Transverse colon (tissue), 4 donors: Measurements from ENCODE around the gene CKS1B. TPM values are rescaled to one million over a fixed set of nuclear protein-coding genes. Genes with fewer than 3 reads are reported as not detected.

Source experiments
- DNase-seq: peaks from one replicate; pipeline ENCODE4 v3.0.0-alpha.2; 2019
- H3K27ac ChIP-seq, 4 donors: fragments of 200-600 bp; sonication (generic); 2 replicates each; pipeline ENCODE4 v1.5.1; 2016 to 2018; ENCODE audit warnings: inconsistent platforms in 4 of 4
- H3K27me3 ChIP-seq: fragments of 200-600 bp; sonication (generic); 2 replicates; pipeline ENCODE4 v1.5.1; 2017; ENCODE audit warnings: inconsistent platforms
- H3K36me3 ChIP-seq, 4 donors: fragments of 200-600 bp; sonication (generic); 2 replicates each; pipeline ENCODE4 v1.5.1; 2017 to 2019; ENCODE audit warnings: inconsistent platforms in 4 of 4
- H3K4me1 ChIP-seq, 4 donors: fragments of 200-600 bp; sonication (generic); 2 replicates each; pipeline ENCODE4 v1.5.1; 2017 to 2020; ENCODE audit warnings: inconsistent platforms in 4 of 4
- H3K4me3 ChIP-seq, 4 donors: fragments of 200-600 bp; sonication (generic); 1 replicate in 1 of 4; 2 replicates in 3 of 4; pipeline versions ENCODE4 v1.5.1 to v1.6.1; 2017 to 2019; ENCODE audit warnings: inconsistent platforms in 4 of 4
- H3K9me3 ChIP-seq, 2 donors: fragments of 200-600 bp; sonication (generic); 2 replicates each; pipeline ENCODE4 v1.5.1; 2017 to 2019; ENCODE audit warnings: inconsistent platforms in 2 of 2
- EP300 ChIP-seq: sonication (generic); formaldehyde crosslinking; IDR thresholded peaks from one replicate; pipeline ENCODE4 v1.6.1; 2017; ENCODE audit warnings: antibody characterized with exemption, low read depth
- POLR2A ChIP-seq: fragments of 450-650 bp; IDR thresholded peaks from one replicate; pipeline ENCODE4 v1.6.1; 2016; ENCODE audit warnings: antibody characterized with exemption, mild to moderate bottlenecking, moderate library complexity
- POLR2AphosphoS5 ChIP-seq, 3 donors: sonication (generic); formaldehyde crosslinking; IDR thresholded peaks; one replicate each; pipeline ENCODE4 v1.6.1; 2016; ENCODE audit warnings: antibody characterized with exemption in 3 of 3
- WGBS, 2 donors: methylation state at CpG; one replicate each; pipeline ENCODE4 v1.1.5; 2018; ENCODE audit warnings: low coverage in 1 of 2; 5-methylcytosine and 5-hydroxymethylcytosine counted together
- in situ Hi-C, 4 donors: fragments of 200-750 bp; cut with MboI; loops; one replicate each; pipeline versions ENCODE4 v1.15.0 to v1.15.1; 2017; ENCODE audit warnings: low sequenced_read_pairs in 3 of 4, low pct_ligation_motif_present in 1 of 4, low pct_unique_long_range_greater_than_20kb in 1 of 4
- intact Hi-C: fragments of 100-400 bp; cut with DNase I; formaldehyde crosslinking; loops from one replicate; pipeline ENCODE4 v1.15.1; 2023; ENCODE audit warnings: low total_unique reads
- total RNA-seq, 4 donors: library from RNA; depleted of rRNA; stranded (reverse); fragments of >200 nt; gene quantifications; one replicate each; pipeline ENCODE4 v1.1.0, GENCODE V29; 2016
- TF ChIP-seq, protein P1 (sequence below), 5 experiments: fragments of 200-600 bp in 3 of 5; fragments of 450-650 bp in 2 of 5; sonication (generic) in 3 of 5; IDR thresholded peaks; 1 replicate in 2 of 5; 2 replicates in 3 of 5; pipeline ENCODE4 v1.5.1; 2016 to 2017; ENCODE audit warnings: antibody characterized with exemption in 5 of 5, inconsistent platforms in 3 of 5, mild to moderate bottlenecking in 2 of 5, moderate library complexity in 1 of 5

CKS1B gene
- total RNA-seq, 4 donors from 2014 or later = 28.9 to 41.4 (median 35.2) TPM; not detected in 1

DNA sequence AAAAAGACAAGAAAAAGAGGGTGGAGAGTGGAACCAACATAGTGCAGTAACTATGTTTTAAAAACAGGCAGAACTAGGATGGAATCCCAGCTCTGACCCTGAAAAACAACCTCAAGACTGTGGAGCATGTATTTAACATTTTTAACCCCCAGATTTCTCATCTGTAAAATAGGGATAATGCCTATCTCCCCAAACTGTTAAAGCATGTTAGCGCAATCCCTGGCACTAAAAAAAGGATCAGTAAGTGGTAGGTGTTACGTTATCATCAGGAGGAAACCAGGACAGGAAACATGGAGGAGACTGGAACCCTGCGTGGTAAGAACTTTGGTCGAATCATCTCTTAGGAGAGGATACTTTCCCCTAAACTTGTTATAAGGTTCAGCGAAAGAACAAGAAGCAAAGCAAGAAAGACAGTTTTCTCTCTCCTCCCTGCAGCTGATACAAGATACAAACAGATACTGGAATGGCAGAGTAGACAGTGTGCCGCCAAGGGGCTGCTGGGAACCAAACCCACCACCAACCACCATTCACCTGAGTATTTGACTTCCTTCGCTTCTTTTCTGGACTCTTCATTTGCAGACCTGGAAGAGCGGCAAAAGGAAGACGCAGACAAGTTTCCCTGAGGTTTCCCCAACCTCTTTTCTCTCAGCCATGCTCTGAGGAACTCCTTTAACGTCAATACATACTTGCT, 13.9 kb upstream of the CKS1B start:
- DNase-seq = no peak
- in situ Hi-C loops (loop anchor here in 3 of 4 donors (25.0 kb wide), 1 partner anchor 102 kb away; the partner anchor contains the start of genes ADAM15 (in 3 of the 3) and EFNA4 (in 3 of the 3)), intact Hi-C loops (no loop called here)
- H3K9me3 ChIP-seq = no peaks in the 10 kb centered on the region
- WGBS, 2 donors = 22 to 30% methylated on average over 6 to 10 of the region's 10 CpGs
- TF ChIP-seq POLR2AphosphoS5 (IDR thresholded peaks at IDR 0.05) = no peak
- TF ChIP-seq POLR2A = no peak
- no peak for TF ChIP-seq EP300
- TF ChIP-seq, protein P1, sequence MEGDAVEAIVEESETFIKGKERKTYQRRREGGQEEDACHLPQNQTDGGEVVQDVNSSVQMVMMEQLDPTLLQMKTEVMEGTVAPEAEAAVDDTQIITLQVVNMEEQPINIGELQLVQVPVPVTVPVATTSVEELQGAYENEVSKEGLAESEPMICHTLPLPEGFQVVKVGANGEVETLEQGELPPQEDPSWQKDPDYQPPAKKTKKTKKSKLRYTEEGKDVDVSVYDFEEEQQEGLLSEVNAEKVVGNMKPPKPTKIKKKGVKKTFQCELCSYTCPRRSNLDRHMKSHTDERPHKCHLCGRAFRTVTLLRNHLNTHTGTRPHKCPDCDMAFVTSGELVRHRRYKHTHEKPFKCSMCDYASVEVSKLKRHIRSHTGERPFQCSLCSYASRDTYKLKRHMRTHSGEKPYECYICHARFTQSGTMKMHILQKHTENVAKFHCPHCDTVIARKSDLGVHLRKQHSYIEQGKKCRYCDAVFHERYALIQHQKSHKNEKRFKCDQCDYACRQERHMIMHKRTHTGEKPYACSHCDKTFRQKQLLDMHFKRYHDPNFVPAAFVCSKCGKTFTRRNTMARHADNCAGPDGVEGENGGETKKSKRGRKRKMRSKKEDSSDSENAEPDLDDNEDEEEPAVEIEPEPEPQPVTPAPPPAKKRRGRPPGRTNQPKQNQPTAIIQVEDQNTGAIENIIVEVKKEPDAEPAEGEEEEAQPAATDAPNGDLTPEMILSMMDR (IDR thresholded peaks at IDR 0.05) = no peak
- H3K4me3 ChIP-seq = peak overlapping the region; percentile 62 to 95 (median 78)
- H3K4me1 ChIP-seq = peaks cover 11 to 46% (median 35%) of the 10 kb centered on the region in 4 donors
- peaks cover 0 to 22% (median 7%) of the 10 kb centered on the region in 4 donors for H3K36me3 ChIP-seq
- no peaks in the 10 kb centered on the region for H3K27me3 ChIP-seq
- H3K27ac ChIP-seq = peak overlapping the region; percentile 95 to 99 (median 96)

DNA sequence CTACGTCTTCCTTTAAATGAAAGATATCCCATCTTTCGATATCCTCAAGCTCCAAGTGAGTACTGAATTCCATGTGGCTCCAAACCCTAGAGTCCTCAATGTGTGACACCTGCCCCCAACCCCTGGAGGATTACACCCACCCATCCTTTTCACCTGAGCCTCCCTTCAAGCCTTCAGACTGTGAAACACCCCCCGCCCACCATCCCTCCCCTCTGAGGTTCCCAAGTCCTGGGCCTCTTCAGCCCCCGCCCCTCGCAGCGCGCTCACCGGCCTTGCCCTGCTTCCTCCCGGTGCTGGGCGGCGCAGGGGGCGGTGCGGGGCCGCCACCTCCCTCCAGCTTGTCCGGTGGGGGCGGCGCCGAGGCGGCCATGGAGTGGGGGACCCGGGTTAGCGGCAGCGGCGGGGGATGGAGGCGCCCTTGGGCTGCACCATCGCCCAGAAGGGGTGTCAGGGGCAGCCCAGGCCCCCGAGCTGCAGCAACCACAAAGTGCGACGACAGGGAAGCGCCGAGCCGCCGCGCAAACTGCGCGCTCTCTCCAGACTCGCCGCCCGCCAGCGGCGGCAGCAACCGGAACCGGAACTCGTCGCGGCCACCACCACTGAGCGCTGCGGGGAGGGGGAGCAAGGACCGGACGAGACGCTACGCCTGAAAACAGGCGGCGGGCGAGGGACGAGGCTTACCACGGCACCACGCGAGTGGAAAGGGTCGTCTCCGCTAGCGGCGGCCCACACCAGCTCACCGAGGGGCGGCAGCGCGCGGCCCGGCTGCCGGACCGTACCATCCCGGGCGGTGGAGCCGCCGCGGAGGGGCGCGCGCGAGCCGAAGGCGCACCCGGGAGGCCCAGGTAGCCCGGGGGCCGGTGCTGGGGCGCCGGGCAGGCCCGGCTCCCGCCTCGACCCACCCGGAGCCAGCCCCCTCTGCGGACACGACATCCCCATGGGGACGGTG, 13.0 kb upstream of the CKS1B start, which contains the start of gene PYGO2:
PYGO2 (minus strand) TSS at position 576 of the 949 bp plus-strand sequence; CDS start at position 370, 206 bp downstream.
- in situ Hi-C loops (loop anchor here in 3 of 4 donors (25.0 kb wide), 1 partner anchor 101 kb away; the partner anchor contains the start of genes ADAM15 (in 3 of the 3) and EFNA4 (in 3 of the 3)), intact Hi-C loops (no loop called here)
- Histone ChIP-seq H3K4me1 (peaks cover 9 to 42% (median 31%) of the 10 kb centered on the region in 4 donors), H3K9me3 (no peaks in the 10 kb centered on the region), H3K4me3 (peak within 1 kb of the TSS; percentile 62 to 95 (median 78)), H3K27me3 (no peaks in the 10 kb centered on the region), H3K36me3 (peaks cover 0 to 22% (median 10%) of the 10 kb centered on the region in 4 donors), H3K27ac (peak within 1 kb of the TSS; percentile 95 to 99 (median 96))
- TF ChIP-seq POLR2A = peak; percentile 89
- TF ChIP-seq, protein P1 (IDR thresholded peaks at IDR 0.05) = peak in 4 of 5 experiments; percentile 35 to 83 (median 64)
- peak; percentile 85 to 92 (median 91) for TF ChIP-seq POLR2AphosphoS5 (IDR thresholded peaks at IDR 0.05)
- TF ChIP-seq EP300 = no peak
- WGBS, 2 donors = 0% methylated on average over 20 of the region's 93 CpGs; no CpG with 5 or more reads in 1 of the 2 donors
- DNase-seq = peak; percentile 87

DNA sequence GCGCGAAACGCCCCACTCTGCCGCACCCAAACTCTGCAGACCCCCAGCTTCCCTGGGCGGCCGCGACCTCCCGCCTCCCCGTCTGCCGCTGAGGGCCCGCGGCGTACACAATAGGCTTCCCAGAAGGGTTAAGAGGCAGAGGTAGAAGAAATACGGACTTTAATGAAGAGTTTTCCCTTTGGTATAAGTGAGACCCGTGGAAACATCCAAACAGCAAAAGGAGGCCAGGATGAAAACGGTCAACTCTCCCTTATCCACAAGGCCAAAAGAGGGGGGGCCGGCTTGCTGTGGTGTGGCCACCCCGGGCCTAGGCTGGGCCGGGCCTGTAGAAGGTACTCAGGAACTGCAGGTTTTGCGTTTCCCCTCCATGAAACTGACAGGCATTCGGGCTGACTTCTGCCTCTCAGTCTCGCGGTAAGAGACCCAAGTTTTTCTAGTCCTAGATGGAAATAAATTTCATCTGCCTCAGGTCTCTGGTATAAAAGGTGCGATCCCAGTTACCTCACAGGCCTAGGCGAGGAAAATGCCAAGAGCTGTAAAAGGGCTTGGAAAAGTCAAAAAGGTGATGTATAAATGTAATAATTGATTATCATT, 12.2 kb upstream of the CKS1B start:
- H3K36me3 ChIP-seq = peaks cover 0 to 28% (median 11%) of the 10 kb centered on the region in 4 donors
- DNase-seq = peak; percentile 49
- WGBS, 2 donors = 2 to 3% methylated on average over 8 to 22 of the region's 25 CpGs
- no peaks in the 10 kb centered on the region for H3K9me3 ChIP-seq
- no peaks in the 10 kb centered on the region for H3K27me3 ChIP-seq
- no peak for TF ChIP-seq POLR2AphosphoS5 (IDR thresholded peaks at IDR 0.05)
- TF ChIP-seq POLR2A = no peak
- TF ChIP-seq, protein P1 (IDR thresholded peaks at IDR 0.05) = no peak
- no peak for TF ChIP-seq EP300
- peak overlapping the region; percentile 62 to 95 (median 78) for H3K4me3 ChIP-seq
- peak overlapping the region; percentile 95 to 99 (median 96) for H3K27ac ChIP-seq
- H3K4me1 ChIP-seq = peaks cover 1 to 34% (median 24%) of the 10 kb centered on the region in 4 donors
- in situ Hi-C loops = loop anchor here in 3 of 4 donors (25.0 kb wide), 1 partner anchor 100 kb away; the partner anchor contains the start of genes ADAM15 (in 3 of the 3) and EFNA4 (in 3 of the 3)
- intact Hi-C loops = no loop called here
